ENCODE measurements around the gene NFIC.

The NFIC gene

GRCh38 chr19:3471954-3472655 is 105.7 kb downstream of the NFIC start:
- no peak for DNase-seq

GRCh38 chr19:3474010-3474409 is 107.6 kb downstream of the NFIC start:
- no peak for DNase-seq

- DNase-seq: no peak
Measured at GRCh38 chr19:3474614-3475013, 108.2 kb downstream of the NFIC start.

GRCh38 chr19:3475449-3475848 is 109.1 kb downstream of the NFIC start:
- no peak for DNase-seq

GRCh38 chr19:3476830-3477229 is 110.4 kb downstream of the NFIC start:
- DNase-seq: no peak

GRCh38 chr19:3477506-3477905 is 111.1 kb downstream of the NFIC start:
- DNase-seq: no peak

GRCh38 chr19:3477951-3478350 is 111.6 kb downstream of the NFIC start:
- no peak for DNase-seq

GRCh38 chr19:3478409-3479176 is 112.2 kb downstream of the NFIC start:
- no peak for DNase-seq

GRCh38 chr19:3479177-3479833 is 112.9 kb downstream of the NFIC start:
- DNase-seq: no peak

- DNase-seq: no peak
Measured at GRCh38 chr19:3479834-3480215, 113.4 kb downstream of the NFIC start.

GRCh38 chr19:3480383-3481091 is 114.2 kb downstream of the NFIC start, which contains the start of gene SMIM24:
Gene SMIM24, minus strand, starts transcription at chr19:3480525. Its CDS starts 62 bp downstream, at chr19:3480463.
- DNase-seq: no peak

GRCh38 chr19:3481241-3482090 is 115.1 kb downstream of the NFIC start:
- DNase-seq: no peak

GRCh38 chr19:3482507-3483225 is 116.3 kb downstream of the NFIC start:
- DNase-seq: no peak

- DNase-seq: no peak
Measured at GRCh38 chr19:3483226-3483628, 116.8 kb downstream of the NFIC start, which contains the start of gene SMIM44. Gene SMIM44, minus strand, starts transcription at chr19:3483441. Its CDS starts 38 bp downstream, at chr19:3483403.

- DNase-seq: no peak
Measured at GRCh38 chr19:3491396-3492119, 125.2 kb downstream of the NFIC start.

GRCh38 chr19:3492131-3492839 is 125.9 kb downstream of the NFIC start:
- no peak for DNase-seq

- no peak for DNase-seq
Measured at GRCh38 chr19:3492919-3493318, 126.5 kb downstream of the NFIC start.

- DNase-seq: no peak
Measured at GRCh38 chr19:3493651-3494050, 127.3 kb downstream of the NFIC start.

- DNase-seq: peak; percentile 22
Measured at GRCh38 chr19:3494051-3494450, 127.7 kb downstream of the NFIC start.

GRCh38 chr19:3494559-3494958 is 128.2 kb downstream of the NFIC start:
- DNase-seq: no peak
